CD4-positive, alpha-beta T cell treated with Interleukin-17A for 4 hours (primary cell): ENCODE measurements around the gene DNMT1.

Source experiments
- DNase-seq: peaks from one replicate; pipeline ENCODE4 v3.0.0-alpha.2; 2020; ENCODE audit warnings: mixed read lengths

Gene DNMT1

DNA sequence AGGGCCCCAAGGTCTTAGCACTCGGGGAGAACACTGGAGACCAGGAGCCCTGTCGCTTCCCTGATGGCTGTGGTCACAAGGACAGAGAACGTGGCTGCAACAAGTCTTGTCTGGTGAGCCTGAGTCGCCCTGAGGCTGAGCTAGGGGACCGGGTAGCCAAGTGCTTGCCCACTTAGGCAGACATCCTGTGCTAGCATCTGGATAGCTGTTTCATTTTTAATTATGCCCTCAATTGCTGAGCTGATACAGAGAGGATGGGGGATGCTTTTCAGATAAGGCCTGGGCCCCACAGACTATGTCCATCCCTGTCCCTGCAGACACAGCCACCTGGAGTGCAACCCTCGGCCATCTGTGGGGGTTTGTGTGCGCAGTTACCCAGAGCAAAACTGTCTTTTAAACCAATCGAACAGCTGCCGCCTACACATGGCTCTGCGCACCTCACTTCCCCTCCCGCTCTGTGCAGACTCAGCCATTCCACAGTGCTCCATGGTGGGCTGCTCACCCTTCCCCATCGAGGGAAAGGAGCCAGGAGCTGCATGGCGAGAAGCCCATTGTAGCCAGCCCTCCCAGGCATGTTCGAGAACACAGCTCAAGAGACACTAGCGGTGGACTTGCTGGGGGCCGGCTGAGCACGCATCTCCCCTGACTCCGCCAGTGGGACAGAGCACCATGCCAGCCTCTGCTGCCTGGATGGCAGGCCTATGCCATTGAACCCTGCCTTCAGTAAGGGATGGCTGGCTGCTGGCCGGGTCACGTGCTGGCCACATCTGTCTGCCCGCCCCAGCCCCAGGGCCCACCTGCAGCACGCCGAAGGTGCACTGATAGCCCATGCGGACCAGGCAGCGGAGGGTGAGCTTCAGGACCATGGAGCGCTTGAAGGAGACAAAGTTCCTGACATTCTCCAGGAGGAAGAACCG is 55.6 kb downstream of the DNMT1 start:
- DNase-seq, result no peak

- no peak for DNase-seq
These were observed 56.7 kb downstream of the DNMT1 start for GRCh38 chr19:10137751-10138682.

GRCh38 chr19:10136936-10137335 is 57.8 kb downstream of the DNMT1 start:
- no peak for DNase-seq

- no peak for DNase-seq
These were observed 59.0 kb downstream of the DNMT1 start for GRCh38 chr19:10135551-10136334.

DNA sequence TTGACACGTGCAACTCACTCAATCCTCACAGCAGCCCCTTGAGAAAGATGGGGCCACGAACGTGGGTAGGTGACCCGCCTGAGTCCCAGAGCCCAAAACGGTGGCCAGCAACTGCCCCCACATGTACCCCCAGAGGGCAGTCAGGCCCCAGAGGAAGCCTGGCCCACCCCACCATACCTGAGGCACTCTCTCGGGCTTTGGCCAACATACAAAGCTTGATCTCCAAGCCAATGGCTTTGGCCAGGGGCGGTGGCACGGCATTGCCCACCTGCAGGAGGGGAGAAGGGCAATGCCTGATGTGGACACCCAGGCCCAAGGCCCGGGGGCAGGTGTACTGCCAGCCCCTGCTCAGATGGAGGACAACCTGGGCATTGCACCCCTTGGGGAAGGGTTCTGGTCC is 60.7 kb downstream of the DNMT1 start:
- DNase-seq, result no peak

DNA sequence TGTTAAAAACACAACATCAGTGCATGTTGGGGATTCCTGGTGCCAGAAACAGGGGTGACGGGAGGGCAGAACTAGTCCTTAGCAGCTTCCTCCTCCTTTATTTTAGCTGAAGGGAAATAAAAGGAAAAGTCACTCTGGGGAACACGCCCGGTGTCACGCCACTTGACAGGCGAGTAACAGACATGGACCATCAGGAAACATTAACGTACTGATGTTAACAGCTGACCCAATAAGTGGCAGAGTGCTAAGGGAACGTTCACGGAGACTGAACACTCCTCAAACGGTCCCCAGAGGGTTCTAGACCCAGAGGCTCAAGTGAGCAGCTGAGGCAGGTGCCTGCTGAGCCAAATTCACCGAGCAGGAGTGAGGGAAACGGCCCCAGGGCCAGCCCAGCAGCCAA is 61.2 kb downstream of the DNMT1 start:
- DNase-seq, result no peak

GRCh38 chr19:10132905-10133304 is 61.8 kb downstream of the DNMT1 start:
- no peak for DNase-seq

GRCh38 chr19:10126213-10126639 is 68.5 kb downstream of the DNMT1 start:
- DNase-seq, result no peak

- no peak for DNase-seq
These were observed 70.3 kb downstream of the DNMT1 start for GRCh38 chr19:10124429-10124828.

DNA sequence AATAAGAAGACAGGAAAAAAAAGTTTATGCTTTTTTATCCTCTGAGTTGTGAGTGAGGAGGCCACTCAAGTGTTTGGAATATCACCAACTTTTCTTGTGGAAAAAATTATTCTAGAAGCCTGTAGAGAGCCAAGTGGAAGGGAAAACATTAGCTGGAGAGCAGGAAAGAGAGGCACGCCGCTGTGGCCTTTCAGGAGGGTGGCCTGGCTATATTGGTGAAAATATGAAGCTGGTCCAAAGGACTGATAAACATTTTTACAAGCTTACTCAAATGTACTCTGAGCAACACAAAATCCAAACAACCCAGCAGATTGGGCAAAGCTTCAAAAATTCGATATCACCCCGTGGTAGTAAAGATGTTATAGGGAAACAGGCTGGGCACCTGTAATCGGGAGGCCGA is 72.7 kb downstream of the DNMT1 start:
- no peak for DNase-seq

- DNase-seq, result no peak
These were observed 74.1 kb downstream of the DNMT1 start for GRCh38 chr19:10120538-10121189.

DNA sequence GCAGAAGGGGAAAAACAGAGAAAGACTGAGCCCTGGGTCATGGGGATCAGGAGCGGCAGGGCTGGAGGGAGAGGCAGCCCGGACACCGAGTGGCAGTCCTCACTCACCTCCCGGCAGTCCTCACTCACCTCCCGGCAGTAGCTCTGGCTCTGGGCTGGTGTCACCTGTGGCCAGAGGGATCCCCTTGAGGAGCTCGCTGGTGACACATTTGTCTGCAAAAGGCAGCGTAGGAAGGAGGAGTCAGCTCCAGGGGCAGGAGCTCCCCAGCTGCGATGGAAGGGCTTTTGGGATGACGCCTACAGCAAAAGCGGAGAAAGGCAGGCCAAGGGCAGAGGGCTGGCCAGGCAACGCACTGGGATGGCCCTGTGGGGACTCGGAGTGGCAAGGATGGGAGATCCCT is 75.8 kb downstream of the DNMT1 start:
- no peak for DNase-seq

DNA sequence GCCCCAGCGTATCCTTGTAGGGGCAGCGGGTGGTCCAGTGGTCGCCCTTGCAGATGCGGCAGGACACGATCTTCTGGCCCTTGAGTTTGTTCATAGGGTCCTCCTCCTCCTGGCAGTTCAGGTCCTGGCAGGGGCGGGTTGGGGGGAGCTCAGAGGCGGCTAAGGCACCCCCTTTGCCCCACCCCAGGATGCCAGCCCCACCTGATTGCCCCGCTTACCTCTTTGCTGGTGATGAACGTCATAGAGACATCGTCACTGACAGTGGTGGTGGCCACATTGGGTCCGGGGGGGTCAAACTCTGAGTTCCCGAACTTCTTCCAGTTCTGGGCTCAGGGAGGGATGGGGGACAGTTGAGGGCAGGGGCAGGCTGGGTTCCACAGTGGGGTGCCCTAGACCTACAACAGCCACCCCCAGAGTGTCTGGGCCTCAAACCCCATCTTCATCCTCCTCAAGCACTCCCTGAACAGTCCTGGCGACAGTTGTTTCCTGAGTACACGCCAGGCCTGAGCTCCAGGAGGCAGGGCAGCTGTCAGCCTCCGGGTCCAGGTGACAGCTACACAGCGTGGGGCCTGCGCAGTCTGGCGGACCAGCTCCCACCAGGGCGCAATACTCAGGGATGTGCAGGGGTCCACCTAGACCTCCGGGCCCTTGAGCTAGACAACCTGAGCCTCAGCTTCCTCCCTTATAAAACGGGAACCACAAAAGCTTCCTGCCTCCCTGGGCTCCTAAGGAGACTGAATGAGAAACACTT is 77.7 kb downstream of the DNMT1 start:
- no peak for DNase-seq

GRCh38 chr19:10116085-10116865 is 78.5 kb downstream of the DNMT1 start:
- DNase-seq, result no peak

DNA sequence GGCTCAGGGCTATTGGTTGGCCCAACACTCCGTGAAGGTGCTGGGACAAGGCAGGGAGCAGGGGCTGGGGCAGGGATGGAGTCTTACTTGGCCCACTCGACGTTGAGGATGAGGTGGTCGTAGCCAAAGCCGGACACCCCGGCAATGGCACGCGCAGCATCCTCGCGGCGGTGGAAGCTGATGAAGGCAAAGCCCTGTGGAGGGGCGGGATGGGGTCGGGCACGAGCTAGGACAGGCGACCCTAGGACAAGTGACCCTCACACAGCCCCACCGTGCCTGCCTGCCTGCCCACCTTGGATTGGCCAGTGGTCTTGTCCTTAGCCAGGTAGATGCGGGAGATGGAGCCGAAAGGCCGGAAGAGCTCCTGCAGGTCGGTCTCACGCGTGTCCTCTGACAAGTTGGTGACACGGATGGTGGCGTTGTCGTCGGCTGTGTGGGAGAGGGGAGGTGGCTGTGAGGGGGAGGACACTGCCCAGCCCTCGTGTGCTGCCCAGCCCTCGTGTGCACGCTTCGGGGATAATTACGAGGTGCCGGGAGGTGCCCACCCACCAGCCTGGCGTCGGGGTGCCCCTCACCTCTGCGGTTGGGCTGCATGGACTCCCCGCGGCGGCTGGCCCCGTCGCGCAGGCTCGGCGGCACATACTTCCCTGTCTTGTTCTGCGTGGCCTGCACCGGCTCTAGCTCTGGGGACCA is 79.2 kb downstream of the DNMT1 start:
- DNase-seq, result no peak

GRCh38 chr19:10114651-10115391 is 79.9 kb downstream of the DNMT1 start:
- no peak for DNase-seq

DNA sequence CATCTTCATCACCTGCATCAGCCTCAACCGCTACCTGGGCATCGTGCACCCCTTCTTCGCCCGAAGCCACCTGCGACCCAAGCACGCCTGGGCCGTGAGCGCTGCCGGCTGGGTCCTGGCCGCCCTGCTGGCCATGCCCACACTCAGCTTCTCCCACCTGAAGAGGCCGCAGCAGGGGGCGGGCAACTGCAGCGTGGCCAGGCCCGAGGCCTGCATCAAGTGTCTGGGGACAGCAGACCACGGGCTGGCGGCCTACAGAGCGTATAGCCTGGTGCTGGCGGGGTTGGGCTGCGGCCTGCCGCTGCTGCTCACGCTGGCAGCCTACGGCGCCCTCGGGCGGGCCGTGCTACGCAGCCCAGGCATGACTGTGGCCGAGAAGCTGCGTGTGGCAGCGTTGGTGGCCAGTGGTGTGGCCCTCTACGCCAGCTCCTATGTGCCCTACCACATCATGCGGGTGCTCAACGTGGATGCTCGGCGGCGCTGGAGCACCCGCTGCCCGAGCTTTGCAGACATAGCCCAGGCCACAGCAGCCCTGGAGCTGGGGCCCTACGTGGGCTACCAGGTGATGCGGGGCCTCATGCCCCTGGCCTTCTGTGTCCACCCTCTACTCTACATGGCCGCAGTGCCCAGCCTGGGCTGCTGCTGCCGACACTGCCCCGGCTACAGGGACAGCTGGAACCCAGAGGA is 80.6 kb downstream of the DNMT1 start:
- DNase-seq, result no peak

- no peak for DNase-seq
These were observed 81.2 kb downstream of the DNMT1 start for GRCh38 chr19:10113592-10113963.
